NCI-H2171 (cell line): Measurements from ENCODE around the gene NANS.
"Not testable (repeated sequence)": the region's sequence is repeated elsewhere in the genome, so short reads cannot be mapped to it uniquely, and the experiment has no call there.

Source experiments
- DNase-seq: peaks from one replicate; lab custom pipeline; 2025; lab: John Stamatoyannopoulos, UW

NANS gene

DNA sequence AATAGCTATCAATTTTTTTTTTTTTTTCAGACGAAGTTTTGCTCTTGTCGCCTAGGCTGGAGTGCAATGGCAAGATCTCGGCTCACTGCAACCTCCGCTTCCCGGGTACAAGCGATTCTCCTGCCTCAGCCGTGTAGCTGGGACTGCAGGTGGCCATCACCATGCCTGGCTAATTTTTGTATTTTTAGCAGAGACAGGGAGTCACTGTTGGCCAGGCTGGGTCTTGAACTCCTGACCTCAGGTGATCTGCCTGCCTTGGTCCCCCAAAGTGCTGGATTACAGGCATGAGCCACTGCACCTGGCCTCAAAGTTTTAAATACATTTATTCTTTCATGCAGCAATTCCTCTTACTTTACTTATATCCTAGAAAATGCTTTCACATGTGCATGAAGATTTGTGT is 44.9 kb downstream of the NANS start:
- DNase-seq = no peak

GRCh38 chr9:98101868-98102273 is 45.3 kb downstream of the NANS start:
- DNase-seq = peak; percentile 40

- no peak for DNase-seq
These were observed 47.9 kb downstream of the NANS start for GRCh38 chr9:98104445-98104881.

- no peak for DNase-seq
These were observed 48.5 kb downstream of the NANS start for GRCh38 chr9:98105006-98105405.

- no peak for DNase-seq
These were observed 51.4 kb downstream of the NANS start for GRCh38 chr9:98107926-98108325.

GRCh38 chr9:98108531-98109031 is 52.0 kb downstream of the NANS start:
- no peak for DNase-seq

DNA sequence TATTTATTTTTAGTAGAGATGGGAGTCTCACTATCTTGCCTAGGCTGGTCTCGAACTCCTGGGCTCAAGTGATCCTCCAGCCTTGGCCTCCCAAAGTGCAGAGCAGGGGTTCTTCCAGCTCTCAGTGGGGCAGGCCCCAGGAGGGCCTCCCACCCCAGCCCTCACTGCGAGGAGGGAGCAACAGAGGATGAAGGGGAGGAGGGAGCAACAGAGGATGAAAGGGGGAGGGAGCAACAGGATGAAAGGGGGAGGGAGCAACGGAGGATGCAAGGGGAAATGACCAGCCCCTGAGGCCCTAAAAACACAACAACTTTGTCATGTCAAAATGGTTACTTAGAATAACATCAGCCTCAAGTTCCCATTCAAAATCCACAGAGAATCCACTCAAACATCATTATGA is 52.5 kb downstream of the NANS start:
- no peak for DNase-seq

GRCh38 chr9:98117097-98117496 is 60.6 kb downstream of the NANS start:
- not testable (repeated sequence) for DNase-seq

- no peak for DNase-seq
These were observed 61.6 kb downstream of the NANS start for GRCh38 chr9:98117984-98118639.

DNA sequence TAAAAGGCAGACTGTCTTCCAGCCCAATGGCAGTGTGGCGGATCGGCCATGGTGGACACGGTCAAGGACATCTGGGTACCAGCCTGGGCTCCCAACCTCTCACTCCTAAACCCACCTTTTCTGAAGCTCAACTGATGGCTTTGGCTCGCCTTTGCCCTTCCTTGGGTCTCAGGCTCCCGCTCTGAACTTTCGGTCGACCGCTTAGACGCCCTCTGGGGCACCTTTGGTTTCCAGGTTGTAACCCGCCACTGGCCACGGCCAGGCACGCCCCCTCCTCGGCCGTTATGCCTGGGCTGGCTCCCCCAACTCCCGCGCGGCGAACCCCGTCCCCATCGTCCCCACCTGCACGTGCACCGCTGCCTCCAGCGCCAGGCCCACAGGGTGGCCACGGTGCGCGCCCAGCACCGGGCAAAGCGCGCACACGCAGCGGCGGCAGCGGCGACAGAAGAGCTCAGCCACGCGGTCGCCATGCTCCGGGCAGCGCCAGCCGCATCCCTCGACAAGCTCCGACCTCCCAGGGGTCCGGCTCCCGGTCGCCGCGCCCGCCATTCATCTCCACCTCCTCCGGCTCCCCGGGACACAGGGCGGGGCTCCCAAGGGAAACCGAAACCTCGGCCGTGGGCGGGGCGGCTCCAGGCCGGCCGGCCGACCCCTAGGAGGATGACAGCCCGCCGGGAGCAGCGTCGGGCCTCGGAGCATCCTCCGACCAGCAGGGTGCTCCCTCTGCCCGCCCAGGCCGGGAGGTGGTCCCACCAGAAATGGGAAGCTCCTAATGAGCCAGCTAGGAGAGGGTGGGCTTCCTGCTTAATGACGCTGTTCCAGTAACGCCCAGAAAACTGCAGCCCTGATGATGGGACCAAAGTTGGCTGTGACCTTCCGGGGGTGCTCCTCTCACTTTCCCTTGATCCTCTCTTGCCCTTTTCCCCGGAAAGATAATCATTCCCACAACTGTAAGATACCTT is 62.4 kb downstream of the NANS start, which contains the start of gene TRIM14:
Gene TRIM14, minus strand, starts transcription at position 583 of the 962 bp plus-strand sequence. Its CDS starts 34 bp downstream, at position 549.
- DNase-seq = peak; percentile 40

DNA sequence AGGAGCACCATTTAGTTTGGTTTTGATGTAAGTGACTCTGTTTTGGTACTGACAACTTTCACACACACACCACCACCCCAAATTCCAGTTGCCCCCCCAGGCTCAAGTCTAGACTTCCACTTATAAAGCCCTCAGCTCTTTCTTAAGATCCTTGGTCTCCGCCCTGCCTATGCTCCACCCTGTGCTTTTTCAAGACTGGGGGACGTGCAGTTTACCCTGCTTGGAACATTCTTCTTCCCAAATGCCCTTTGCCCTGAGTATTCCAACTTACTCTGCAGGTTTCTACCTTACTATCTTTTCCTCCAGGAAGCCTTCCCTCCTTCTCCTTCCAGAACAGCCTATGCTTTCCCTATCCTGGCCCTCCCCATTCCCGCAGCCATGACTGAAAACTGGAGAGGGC is 63.9 kb downstream of the NANS start:
- no peak for DNase-seq

GRCh38 chr9:98121058-98121457 is 64.5 kb downstream of the NANS start:
- DNase-seq = no peak

DNA sequence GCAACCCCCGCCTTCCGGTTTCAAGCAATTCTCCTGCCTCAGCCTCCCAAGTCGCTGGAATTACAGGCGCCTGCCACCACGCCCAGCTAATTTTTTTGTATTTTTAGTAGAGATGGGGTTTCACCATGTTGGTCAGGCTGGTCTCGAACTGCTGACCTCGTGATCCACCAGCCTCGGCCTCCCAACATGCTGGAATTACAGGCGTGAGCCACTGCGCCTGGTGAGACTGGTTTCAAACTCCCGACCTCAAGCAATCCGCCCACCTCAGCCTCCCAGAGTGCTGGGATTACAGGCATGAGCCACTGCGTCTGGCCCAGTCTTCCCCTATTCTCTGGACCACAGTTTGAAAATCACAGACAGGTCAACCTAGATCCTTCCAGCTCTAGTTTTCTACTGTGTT is 67.6 kb downstream of the NANS start:
- not testable (repeated sequence) for DNase-seq

DNA sequence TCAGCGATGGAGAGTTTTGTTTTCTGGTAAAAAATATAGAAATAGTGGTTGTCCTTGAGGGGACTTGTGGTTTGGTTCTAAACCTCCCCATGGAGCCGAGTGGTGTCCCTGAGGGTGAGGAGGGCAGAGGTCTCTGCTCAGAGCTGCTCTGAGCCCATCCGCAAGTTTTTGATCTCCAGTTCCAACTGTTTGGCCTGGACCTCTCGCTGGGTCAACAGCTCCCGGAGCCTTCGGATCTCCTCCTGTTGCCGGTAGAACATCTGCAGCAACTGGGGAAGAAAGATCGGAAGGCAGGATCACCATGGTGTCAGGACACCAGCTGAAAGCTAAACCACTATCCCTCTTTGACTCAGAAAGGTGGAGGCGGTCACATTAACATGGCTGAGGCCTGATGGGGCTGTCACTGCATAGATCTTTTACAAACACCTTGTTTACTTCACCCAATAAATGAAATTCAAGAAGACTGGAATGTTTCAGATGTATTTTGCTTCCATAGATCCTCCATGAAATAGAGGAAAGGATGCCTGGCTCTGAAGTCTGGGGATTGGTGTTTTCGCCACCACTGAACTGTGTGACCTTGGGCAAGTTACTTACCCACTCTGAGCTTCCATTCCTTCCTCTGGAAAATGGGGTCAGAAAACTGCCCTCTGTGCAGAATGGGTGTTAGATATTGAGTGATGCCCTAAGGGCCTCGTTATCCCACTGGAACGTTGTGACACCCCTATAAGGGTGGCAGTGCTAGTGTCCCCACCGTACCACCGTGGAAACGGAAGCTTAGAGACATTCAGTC is 68.3 kb downstream of the NANS start:
- DNase-seq = no peak

DNA sequence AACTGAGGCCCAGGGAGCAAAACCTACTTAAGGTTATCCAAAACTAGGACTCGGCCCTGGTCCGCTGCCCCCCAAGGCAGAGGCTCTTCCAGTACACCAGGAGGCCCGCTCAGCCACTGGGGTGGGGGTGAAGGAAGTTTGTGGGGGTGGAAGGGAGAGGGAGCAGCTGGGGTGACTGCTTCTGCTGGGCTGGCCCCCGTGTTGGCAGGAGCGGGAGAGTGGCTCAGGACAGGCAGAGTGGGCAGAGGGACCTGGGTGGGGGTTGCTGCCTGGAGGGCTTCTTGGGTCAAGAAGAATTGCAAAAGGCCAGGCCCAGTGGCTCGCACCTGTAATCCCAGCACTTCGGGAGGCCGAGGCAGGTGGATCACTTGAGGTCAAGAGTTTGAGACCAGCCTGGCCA is 70.7 kb downstream of the NANS start:
- no peak for DNase-seq

GRCh38 chr9:98128316-98128715 is 71.8 kb downstream of the NANS start:
- no peak for DNase-seq

DNA sequence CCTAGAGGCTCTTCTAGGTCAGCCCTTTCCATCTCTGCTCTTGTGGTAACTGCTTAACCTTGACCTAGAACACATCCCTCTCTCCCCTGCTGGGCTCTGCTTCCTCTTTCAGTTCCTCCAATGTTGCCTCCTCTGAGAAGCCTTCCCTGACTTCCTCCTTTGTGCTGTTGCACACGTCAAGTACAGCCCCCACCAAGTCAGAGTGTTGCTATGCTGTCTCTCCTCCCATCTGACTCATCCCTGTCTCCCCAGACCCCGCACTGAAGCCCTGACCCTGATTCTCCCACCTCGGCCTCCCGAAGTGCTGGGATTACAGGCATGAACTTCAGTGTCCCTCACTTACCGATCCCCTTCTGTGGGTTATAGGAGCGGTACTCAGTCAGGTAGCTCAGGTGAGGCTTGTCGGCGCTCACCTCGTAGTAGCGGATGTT is 72.9 kb downstream of the NANS start:
- no peak for DNase-seq

DNA sequence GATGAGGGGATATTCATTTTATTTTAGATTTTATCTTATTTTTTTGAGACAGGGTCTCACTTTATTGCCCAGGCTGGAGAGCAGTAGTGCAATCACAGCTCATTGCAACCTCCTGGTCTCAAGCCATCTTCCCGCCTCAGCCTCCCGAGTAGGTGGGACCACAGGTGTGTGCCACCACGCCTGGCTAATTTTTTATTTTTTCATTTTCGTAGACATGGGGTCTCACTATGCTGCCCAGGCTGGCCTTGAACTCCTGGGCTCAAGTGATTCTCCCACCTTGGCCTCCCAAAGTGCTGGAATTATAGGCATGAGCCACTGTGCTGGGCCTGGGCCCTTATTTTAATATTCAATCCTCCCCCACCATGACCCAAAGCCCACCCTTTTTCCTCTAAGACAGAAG is 73.5 kb downstream of the NANS start:
- DNase-seq = not testable (repeated sequence)

- DNase-seq = no peak
These were observed 74.2 kb downstream of the NANS start for GRCh38 chr9:98130576-98131228.

GRCh38 chr9:98132158-98132557 is 75.6 kb downstream of the NANS start:
- DNase-seq = no peak
